ENCODE results near the gene CPA5.

The CPA5 gene

DNA sequence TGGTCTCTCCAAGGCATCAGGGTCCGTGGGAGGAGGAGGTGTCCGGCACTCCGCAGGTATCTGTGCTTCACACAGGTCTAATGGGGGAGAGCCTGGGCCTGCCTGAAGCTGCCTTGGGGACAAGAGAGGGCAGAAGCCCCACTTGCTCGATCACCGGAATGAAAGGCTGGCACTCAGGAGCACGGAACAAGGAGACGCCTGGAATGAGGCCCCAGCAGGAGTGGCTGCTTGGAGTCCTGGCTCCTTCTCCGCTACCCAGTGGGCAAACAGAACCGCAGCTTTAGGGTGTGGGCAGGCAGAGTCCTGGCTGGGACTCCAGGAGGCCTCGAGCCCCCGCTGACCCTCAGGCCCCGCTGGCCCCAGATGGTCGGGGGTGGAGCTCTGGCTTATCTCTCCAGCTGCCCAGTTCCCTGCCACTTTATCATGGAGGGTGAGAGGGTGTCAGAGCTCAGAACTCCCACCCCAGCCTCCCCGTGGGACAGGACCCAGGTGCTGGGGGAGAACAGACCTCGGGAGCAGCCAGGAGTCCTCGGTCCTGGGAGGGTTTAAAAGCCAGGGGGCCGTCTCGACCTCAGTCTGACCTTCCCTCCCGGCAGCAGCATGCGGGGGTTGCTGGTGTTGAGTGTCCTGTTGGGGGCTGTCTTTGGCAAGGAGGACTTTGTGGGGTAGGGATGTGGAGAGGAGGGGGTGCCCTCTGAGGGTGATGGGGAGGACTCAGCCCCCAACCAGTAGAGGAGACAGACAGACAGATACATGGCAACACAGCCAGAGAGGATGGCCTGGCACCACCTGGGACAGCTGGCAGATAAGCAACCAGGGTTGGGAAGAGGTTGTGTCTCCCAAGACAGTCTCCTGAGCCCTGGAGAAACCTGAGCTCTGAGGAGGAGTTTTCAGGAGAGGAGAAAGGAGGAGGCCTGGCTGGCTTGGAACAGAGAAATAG is 35.6 kb downstream of the CPA5 start, which contains the start of gene CPA1:
TSS of gene CPA1 (plus strand) at position 574 of the 940 bp plus-strand sequence. CDS start at position 601, 27 bp downstream.
- H3K27ac Mint-ChIP-seq (ENCODE audit: low read depth): no peak within 1 kb of the TSS
- ATAC-seq (replicated peaks; ENCODE audit: extremely low read depth, poor library complexity, severe bottlenecking) (no peak), DNase-seq (ENCODE audit: low spot score in 2 of 2) (no peak)
- peaks cover 8% of the 10 kb centered on the region for H3K27me3 Mint-ChIP-seq
- no peak within 1 kb of the TSS for H3K4me3 Mint-ChIP-seq
- H3K9me3 Mint-ChIP-seq: peaks cover 9% of the 10 kb centered on the region
- no peaks in the 10 kb centered on the region for H3K36me3 Mint-ChIP-seq (ENCODE audit: insufficient read depth)
- H3K4me1 Mint-ChIP-seq: no peaks in the 10 kb centered on the region

- peaks cover 9% of the 10 kb centered on the region for H3K9me3 Mint-ChIP-seq
- H3K27ac Mint-ChIP-seq (ENCODE audit: low read depth): no peak overlapping the region
- no peak overlapping the region for H3K4me3 Mint-ChIP-seq
- no peaks in the 10 kb centered on the region for H3K4me1 Mint-ChIP-seq
- H3K27me3 Mint-ChIP-seq: peaks cover 8% of the 10 kb centered on the region
- DNase-seq (ENCODE audit: low spot score in 2 of 2): no peak
- ATAC-seq (replicated peaks; ENCODE audit: extremely low read depth, poor library complexity, severe bottlenecking): no peak
- H3K36me3 Mint-ChIP-seq (ENCODE audit: insufficient read depth): no peaks in the 10 kb centered on the region
These were observed 36.3 kb downstream of the CPA5 start for GRCh38 chr7:130380861-130381455.

DNA sequence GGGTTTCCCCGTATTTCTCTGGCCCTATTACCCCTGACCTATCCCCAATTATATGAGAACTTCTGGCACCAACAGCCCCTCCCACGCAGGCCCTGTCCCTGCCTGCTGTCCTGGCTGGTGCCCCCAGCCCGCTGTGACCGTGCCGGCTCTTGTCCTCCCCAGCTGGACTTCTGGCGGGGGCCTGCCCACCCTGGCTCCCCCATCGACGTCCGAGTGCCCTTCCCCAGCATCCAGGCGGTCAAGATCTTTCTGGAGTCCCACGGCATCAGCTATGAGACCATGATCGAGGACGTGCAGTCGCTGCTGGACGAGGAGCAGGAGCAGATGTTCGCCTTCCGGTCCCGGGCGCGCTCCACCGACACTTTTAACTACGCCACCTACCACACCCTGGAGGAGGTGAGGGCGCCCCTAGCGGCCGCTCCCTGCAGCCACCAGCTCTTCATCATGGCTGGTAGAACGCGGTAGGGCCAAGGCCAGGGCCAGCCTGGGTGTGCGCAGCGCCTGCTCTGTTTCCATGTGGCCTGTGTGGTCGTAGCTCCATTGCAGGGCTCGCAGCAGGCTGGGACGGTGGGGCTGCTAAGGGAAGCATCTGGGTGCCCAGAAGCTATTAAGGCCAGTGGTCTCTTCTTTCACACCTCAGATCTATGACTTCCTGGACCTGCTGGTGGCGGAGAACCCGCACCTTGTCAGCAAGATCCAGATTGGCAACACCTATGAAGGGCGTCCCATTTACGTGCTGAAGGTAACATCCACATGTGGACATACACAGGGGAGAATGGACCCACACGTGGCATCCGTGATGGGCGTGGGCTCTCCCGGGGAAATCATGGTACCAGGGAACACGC is 37.1 kb downstream of the CPA5 start:
- DNase-seq (ENCODE audit: low spot score in 2 of 2) (no peak), ATAC-seq (replicated peaks; ENCODE audit: extremely low read depth, poor library complexity, severe bottlenecking) (no peak)
- peaks cover 8% of the 10 kb centered on the region for H3K27me3 Mint-ChIP-seq
- no peaks in the 10 kb centered on the region for H3K4me1 Mint-ChIP-seq
- peaks cover 1% of the 10 kb centered on the region for H3K9me3 Mint-ChIP-seq
- no peak overlapping the region for H3K4me3 Mint-ChIP-seq
- H3K36me3 Mint-ChIP-seq (ENCODE audit: insufficient read depth): no peaks in the 10 kb centered on the region
- no peak overlapping the region for H3K27ac Mint-ChIP-seq (ENCODE audit: low read depth)

DNA sequence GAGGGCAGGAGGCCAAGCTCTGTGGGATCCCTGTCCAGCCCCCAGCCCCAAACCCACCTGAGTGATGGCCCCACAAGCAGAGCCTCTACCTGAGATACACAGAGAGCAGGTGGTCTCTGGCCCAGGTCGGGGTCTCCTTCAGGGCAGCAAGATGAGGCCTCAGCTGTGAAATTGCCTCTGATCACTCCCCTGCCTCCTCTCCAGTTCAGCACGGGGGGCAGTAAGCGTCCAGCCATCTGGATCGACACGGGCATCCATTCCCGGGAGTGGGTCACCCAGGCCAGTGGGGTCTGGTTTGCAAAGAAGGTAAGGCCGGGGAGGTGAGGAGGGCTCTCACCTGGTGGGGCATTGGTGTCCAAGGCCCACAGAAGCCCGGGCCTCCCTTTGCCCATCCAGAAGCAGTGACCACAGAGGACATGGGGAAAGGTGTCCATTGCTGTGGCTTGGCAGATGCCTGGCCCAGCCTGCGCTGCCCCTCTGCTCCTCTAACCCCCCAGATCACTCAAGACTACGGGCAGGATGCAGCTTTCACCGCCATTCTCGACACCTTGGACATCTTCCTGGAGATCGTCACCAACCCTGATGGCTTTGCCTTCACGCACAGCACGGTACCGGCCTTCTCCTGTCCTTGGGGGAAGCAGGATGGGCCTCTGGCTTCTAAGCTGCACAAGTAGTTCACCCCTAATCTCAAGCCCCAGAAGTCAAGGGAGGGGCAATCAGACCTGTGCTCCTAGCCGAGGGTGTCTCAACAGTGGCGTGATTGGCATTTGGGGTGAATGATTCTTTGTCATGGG is 38.8 kb downstream of the CPA5 start:
- no peak for ATAC-seq (replicated peaks; ENCODE audit: extremely low read depth, poor library complexity, severe bottlenecking)
- Mint-ChIP-seq H3K4me1 (no peaks in the 10 kb centered on the region), H3K9me3 (no peaks in the 10 kb centered on the region)

DNA sequence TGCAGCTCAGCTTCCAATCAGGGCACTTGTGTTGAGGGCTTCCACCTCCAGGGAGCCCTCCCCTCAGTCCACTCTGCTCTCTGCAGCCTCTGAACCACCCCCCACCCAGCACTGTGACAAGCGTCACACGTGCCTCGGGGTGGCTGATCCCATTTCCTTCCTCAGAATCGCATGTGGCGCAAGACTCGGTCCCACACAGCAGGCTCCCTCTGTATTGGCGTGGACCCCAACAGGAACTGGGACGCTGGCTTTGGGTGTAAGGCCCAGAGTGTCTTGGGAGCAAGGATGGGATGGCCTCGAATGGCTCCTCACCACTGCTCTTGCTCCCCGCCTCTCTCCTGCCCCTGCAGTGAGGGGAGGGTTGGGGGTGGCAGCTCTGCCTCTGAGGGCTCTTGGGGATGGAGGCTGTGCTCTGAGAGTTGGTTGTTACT is 39.8 kb downstream of the CPA5 start:
- Mint-ChIP-seq H3K9me3 (no peaks in the 10 kb centered on the region), H3K4me1 (no peaks in the 10 kb centered on the region), H3K4me3 (no peak overlapping the region), H3K27me3 (peaks cover 8% of the 10 kb centered on the region), H3K36me3 (ENCODE audit: insufficient read depth) (no peaks in the 10 kb centered on the region), H3K27ac (ENCODE audit: low read depth) (no peak overlapping the region)
- ATAC-seq (replicated peaks; ENCODE audit: extremely low read depth, poor library complexity, severe bottlenecking) (no peak), DNase-seq (ENCODE audit: low spot score in 2 of 2) (no peak)

More for the DNA sequence above, 38.8 kb downstream of the CPA5 start:
- Mint-ChIP-seq H3K27ac (ENCODE audit: low read depth) (no peak overlapping the region), H3K27me3 (peaks cover 8% of the 10 kb centered on the region), H3K36me3 (ENCODE audit: insufficient read depth) (no peaks in the 10 kb centered on the region), H3K4me3 (no peak overlapping the region)
- DNase-seq (ENCODE audit: low spot score in 2 of 2): no peak

DNA sequence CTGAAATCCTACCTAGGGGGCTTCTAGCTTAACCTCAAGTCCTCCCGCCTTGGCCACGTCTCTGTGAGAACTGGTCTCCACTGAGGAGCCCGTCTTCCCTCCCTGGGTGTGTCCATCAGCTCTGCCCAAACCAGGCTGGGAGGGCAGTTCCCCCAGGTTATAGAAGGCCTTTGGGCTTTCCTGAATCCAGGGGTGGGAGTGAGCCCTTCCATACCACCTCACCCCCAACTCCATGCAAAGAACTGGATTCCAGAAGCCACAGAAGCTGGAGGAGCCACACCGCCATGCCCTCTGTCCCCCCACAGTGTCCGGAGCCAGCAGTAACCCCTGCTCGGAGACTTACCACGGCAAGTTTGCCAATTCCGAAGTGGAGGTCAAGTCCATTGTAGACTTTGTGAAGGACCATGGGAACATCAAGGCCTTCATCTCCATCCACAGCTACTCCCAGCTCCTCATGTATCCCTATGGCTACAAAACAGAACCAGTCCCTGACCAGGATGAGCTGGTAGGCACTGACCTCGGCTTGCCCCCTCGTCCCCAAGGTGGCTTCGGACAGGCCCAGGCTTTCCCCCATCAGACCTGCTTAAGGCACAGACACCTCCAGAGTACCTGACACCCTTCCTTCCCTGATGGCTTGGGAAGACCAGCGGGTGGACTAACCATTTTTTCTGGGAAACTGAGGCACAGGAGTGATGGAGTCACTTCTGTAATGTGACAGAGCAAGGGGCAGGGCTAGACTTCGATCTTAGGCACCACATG is 40.4 kb downstream of the CPA5 start:
- H3K9me3 Mint-ChIP-seq: no peaks in the 10 kb centered on the region
- ATAC-seq (replicated peaks; ENCODE audit: extremely low read depth, poor library complexity, severe bottlenecking): no peak
- H3K27ac Mint-ChIP-seq (ENCODE audit: low read depth): no peak overlapping the region
- no peak for DNase-seq (ENCODE audit: low spot score in 2 of 2)
- H3K4me3 Mint-ChIP-seq: no peak overlapping the region
- peaks cover 8% of the 10 kb centered on the region for H3K27me3 Mint-ChIP-seq
- no peaks in the 10 kb centered on the region for H3K4me1 Mint-ChIP-seq
- no peaks in the 10 kb centered on the region for H3K36me3 Mint-ChIP-seq (ENCODE audit: insufficient read depth)

DNA sequence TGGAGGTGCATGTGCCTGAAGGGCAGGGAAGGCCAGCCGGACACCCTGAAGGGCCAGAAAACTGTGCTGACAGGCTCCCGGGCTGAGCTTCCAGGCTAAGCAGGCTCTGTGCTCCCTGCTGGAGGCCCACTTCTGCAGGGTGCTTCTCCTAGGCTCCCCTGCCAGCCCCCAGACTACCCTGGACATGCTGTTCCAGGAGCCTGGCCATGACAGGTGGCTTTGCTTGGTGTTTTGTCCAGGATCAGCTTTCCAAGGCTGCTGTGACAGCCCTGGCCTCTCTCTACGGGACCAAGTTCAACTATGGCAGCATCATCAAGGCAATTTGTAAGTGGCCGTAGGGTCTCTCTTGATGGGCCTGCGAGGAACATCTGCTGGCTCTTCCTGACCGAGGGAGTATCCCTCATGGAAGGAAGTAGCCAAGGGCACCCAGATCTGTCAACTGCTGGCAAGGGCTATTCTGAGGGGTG is 41.0 kb downstream of the CPA5 start:
- H3K4me1 Mint-ChIP-seq: no peaks in the 10 kb centered on the region
- H3K27me3 Mint-ChIP-seq: peaks cover 8% of the 10 kb centered on the region
- no peak overlapping the region for H3K27ac Mint-ChIP-seq (ENCODE audit: low read depth)
- H3K9me3 Mint-ChIP-seq: no peaks in the 10 kb centered on the region
- DNase-seq (ENCODE audit: low spot score in 2 of 2) (no peak), ATAC-seq (replicated peaks; ENCODE audit: extremely low read depth, poor library complexity, severe bottlenecking) (no peak)
- H3K36me3 Mint-ChIP-seq (ENCODE audit: insufficient read depth): no peaks in the 10 kb centered on the region
- H3K4me3 Mint-ChIP-seq: no peak overlapping the region

DNA sequence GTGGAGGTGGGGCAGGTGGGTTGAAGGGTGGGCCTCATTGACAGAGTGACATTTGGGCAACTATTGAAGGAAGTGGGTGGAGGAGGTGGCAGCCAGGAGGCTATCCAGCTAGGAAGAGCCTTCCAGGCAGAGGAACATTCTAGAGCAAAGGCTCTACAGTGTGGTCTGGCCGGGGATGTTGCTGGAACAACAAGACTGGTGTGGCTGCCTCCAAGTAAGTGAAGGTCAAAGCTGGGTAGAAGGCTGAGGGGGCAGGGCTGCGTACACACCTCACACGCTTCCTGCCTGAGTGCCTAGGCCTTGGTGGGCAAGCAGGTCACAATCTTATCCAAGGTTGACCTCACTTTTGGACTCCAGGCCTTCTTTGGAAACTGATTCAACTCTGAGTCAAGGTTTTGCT is 42.3 kb downstream of the CPA5 start:
- H3K36me3 Mint-ChIP-seq (ENCODE audit: insufficient read depth): no peaks in the 10 kb centered on the region
- H3K27me3 Mint-ChIP-seq: peaks cover 8% of the 10 kb centered on the region
- no peak overlapping the region for H3K27ac Mint-ChIP-seq (ENCODE audit: low read depth)
- no peaks in the 10 kb centered on the region for H3K4me1 Mint-ChIP-seq
- H3K9me3 Mint-ChIP-seq: no peaks in the 10 kb centered on the region
- no peak overlapping the region for H3K4me3 Mint-ChIP-seq
- ATAC-seq (replicated peaks; ENCODE audit: extremely low read depth, poor library complexity, severe bottlenecking) (no peak), DNase-seq (ENCODE audit: low spot score in 2 of 2) (no peak)

DNA sequence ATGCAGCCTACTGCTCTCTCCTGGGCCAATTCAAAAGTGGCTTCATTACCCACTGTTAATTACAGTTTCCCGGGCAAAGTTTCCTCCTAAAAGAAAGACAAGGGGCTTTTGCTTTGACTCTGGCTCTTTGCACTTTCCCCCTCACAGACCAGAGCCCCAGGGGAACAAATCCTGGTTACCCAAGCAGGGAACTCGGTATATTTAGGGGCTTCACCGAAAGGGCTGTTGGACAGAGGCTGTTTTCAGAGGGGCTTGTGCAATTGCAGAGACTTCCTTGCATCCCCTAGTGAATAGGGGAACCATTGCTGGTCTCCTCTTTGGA is 42.7 kb downstream of the CPA5 start:
- DNase-seq (ENCODE audit: low spot score in 2 of 2) (no peak), ATAC-seq (replicated peaks; ENCODE audit: extremely low read depth, poor library complexity, severe bottlenecking) (no peak)
- Mint-ChIP-seq H3K9me3 (no peaks in the 10 kb centered on the region), H3K27ac (ENCODE audit: low read depth) (no peak overlapping the region), H3K4me3 (no peak overlapping the region), H3K27me3 (peaks cover 8% of the 10 kb centered on the region), H3K36me3 (ENCODE audit: insufficient read depth) (peaks cover under 1% of the 10 kb centered on the region), H3K4me1 (no peaks in the 10 kb centered on the region)

GRCh38 chr7:130387628-130388403 is 43.2 kb downstream of the CPA5 start:
- no peak overlapping the region for H3K4me3 Mint-ChIP-seq
- no peak overlapping the region for H3K27ac Mint-ChIP-seq (ENCODE audit: low read depth)
- no peak for DNase-seq (ENCODE audit: low spot score in 2 of 2)
- H3K9me3 Mint-ChIP-seq: no peaks in the 10 kb centered on the region
- peaks cover 1% of the 10 kb centered on the region for H3K36me3 Mint-ChIP-seq (ENCODE audit: insufficient read depth)
- H3K27me3 Mint-ChIP-seq: peaks cover 8% of the 10 kb centered on the region
- no peak for ATAC-seq (replicated peaks; ENCODE audit: extremely low read depth, poor library complexity, severe bottlenecking)
- H3K4me1 Mint-ChIP-seq: no peaks in the 10 kb centered on the region

DNA sequence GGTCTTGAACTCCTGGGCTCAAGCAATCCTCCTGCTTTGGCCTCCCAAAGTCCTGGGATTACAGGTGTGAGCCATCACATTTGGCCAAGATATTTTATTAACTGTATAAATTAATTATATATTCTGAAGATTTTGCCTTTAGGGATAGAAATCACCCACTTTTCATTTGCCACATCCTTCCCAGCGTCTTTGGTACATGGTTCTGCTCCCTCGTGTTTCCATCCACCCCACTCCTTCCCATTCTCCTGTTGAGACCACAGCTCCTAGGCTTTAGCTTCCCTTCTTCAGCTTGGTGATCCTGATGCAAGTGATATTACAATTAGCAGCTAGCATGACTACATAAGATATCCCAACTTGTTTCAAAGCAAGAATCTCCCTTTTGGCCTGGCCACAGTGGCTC is 44.1 kb downstream of the CPA5 start:
- DNase-seq (ENCODE audit: low spot score in 2 of 2) (no peak), ATAC-seq (replicated peaks; ENCODE audit: extremely low read depth, poor library complexity, severe bottlenecking) (no peak)
- Mint-ChIP-seq H3K36me3 (ENCODE audit: insufficient read depth) (peaks cover 2% of the 10 kb centered on the region), H3K27me3 (peaks cover 8% of the 10 kb centered on the region), H3K9me3 (no peaks in the 10 kb centered on the region), H3K4me1 (peaks cover 1% of the 10 kb centered on the region), H3K27ac (ENCODE audit: low read depth) (no peak overlapping the region), H3K4me3 (no peak overlapping the region)
